OCI-LY1 (cell line): Measurements from ENCODE around the gene SLX4.

ENCODE experiments used
- H2AFZ ChIP-seq: fragments of 200-600 bp; sonication (generic), shearing (Covaris generic); 2 replicates; pipeline ENCODE4 v1.6.0; 2014; ENCODE audit warnings: antibody characterized with exemption, mild to moderate bottlenecking, low read length
- H3F3A ChIP-seq: fragments of 200-600 bp; sonication (generic), shearing (Covaris generic); 2 replicates; pipeline ENCODE4 v1.6.0; 2014; ENCODE audit warnings: mild to moderate bottlenecking, antibody characterized with exemption, low read length, moderate library complexity; ENCODE audit not compliant: insufficient read depth
- H3K27ac ChIP-seq: fragments of 200-600 bp; sonication (generic); 2 replicates; pipeline ENCODE4 v1.5.1; 2014; ENCODE audit warnings: low read length, mixed run types, mild to moderate bottlenecking, low read depth; ENCODE audit not compliant: poor library complexity, severe bottlenecking
- H3K27me3 ChIP-seq: fragments of 200-600 bp; sonication (generic); 2 replicates; pipeline ENCODE4 v1.6.0; 2014; ENCODE audit warnings: antibody characterized with exemption, mild to moderate bottlenecking, low read length, moderate library complexity; ENCODE audit not compliant: insufficient read depth
- H3K36me3 ChIP-seq: fragments of 200-600 bp; sonication (generic); 2 replicates; pipeline ENCODE4 v1.6.1; 2014; ENCODE audit warnings: mild to moderate bottlenecking, antibody characterized with exemption, low read length, moderate library complexity, mixed read lengths; ENCODE audit not compliant: insufficient read depth
- H3K4me1 ChIP-seq: fragments of 200-600 bp; sonication (generic); 2 replicates; pipeline ENCODE4 v1.5.1; 2014; ENCODE audit warnings: mild to moderate bottlenecking, low read length, moderate library complexity; ENCODE audit not compliant: insufficient read depth, severe bottlenecking
- H3K4me2 ChIP-seq: fragments of 200-600 bp; sonication (generic), shearing (Covaris generic); 2 replicates; pipeline ENCODE4 v1.6.1; 2014; ENCODE audit warnings: low read length
- H3K4me3 ChIP-seq: fragments of 200-600 bp; sonication (generic); 2 replicates; pipeline ENCODE4 v1.5.1; 2014; ENCODE audit warnings: low read length, low read depth, mild to moderate bottlenecking, mixed read lengths; ENCODE audit not compliant: poor library complexity, severe bottlenecking
- H3K79me2 ChIP-seq: fragments of 200-600 bp; shearing (Covaris generic); 2 replicates; pipeline ENCODE4 v1.6.1; 2016; ENCODE audit warnings: mixed run types, low read length, mixed read lengths; ENCODE audit not compliant: insufficient read depth
- H3K9ac ChIP-seq: fragments of 200-600 bp; sonication (generic), shearing (Covaris generic); 2 replicates; pipeline ENCODE4 v1.6.1; 2014; ENCODE audit warnings: mild to moderate bottlenecking, low read length, mixed read lengths
- H3K9me2 ChIP-seq: fragments of 200-600 bp; sonication (generic), shearing (Covaris generic); 2 replicates; pipeline ENCODE4 v1.6.1; 2014; ENCODE audit warnings: low read depth, mild to moderate bottlenecking, low read length, mixed read lengths
- H3K9me3 ChIP-seq: fragments of 200-600 bp; shearing (Covaris generic); 2 replicates; pipeline ENCODE4 v1.6.1; 2014; ENCODE audit warnings: low read length, mixed read lengths
- H4K20me1 ChIP-seq: fragments of 200-600 bp; sonication (generic), shearing (Covaris generic); 2 replicates; pipeline ENCODE4 v1.6.0; 2016; ENCODE audit warnings: mild to moderate bottlenecking, low read length; ENCODE audit not compliant: insufficient read depth
- CTCF ChIP-seq: fragments of 200-600 bp; sonication (generic), shearing (Covaris generic); IDR thresholded peaks from 2 replicates; pipeline ENCODE4 v1.5.1; 2017; ENCODE audit warnings: mild to moderate bottlenecking, antibody characterized with exemption, low read length, moderate library complexity, mixed read lengths
- EZH2 ChIP-seq: fragments of 200-600 bp; sonication (generic), shearing (Covaris generic); IDR thresholded peaks from 2 replicates; pipeline ENCODE4 v1.8.0; 2017; ENCODE audit warnings: borderline replicate concordance, mixed run types, mild to moderate bottlenecking, antibody characterized with exemption, low read length, moderate library complexity, mixed read lengths

The SLX4 gene

GRCh38 chr16:3597226-3597625, 14.2 kb downstream of the SLX4 start:
- TF ChIP-seq CTCF, result no peak
- TF ChIP-seq EZH2, result no peak
- Histone ChIP-seq H3K4me3 (no peak overlapping the region), H3K79me2 (no peaks in the 10 kb centered on the region), H4K20me1 (no peaks in the 10 kb centered on the region), H3K4me1 (no peaks in the 10 kb centered on the region), H3K4me2 (no peak overlapping the region), H2AFZ (no peak overlapping the region), H3K9ac (no peak overlapping the region), H3K27ac (no peak overlapping the region), H3K27me3 (no peaks in the 10 kb centered on the region), H3K9me3 (0 out of 2 replicates have a peak, but pooled peaks cover 3% of the 10 kb centered on the region), H3K36me3 (peaks cover 37% of the 10 kb centered on the region), H3K9me2 (no peaks in the 10 kb centered on the region), H3F3A (no peaks in the 10 kb centered on the region)

- Histone ChIP-seq H4K20me1 (no peaks in the 10 kb centered on the region), H3K36me3 (peaks cover 37% of the 10 kb centered on the region), H3K27ac (no peak overlapping the region), H3K4me3 (no peak overlapping the region), H3K27me3 (no peaks in the 10 kb centered on the region), H3K4me2 (no peak overlapping the region), H2AFZ (no peak overlapping the region), H3K9me3 (0 out of 2 replicates have a peak, but pooled peaks cover 3% of the 10 kb centered on the region), H3K79me2 (no peaks in the 10 kb centered on the region), H3K4me1 (no peaks in the 10 kb centered on the region), H3K9me2 (no peaks in the 10 kb centered on the region), H3K9ac (no peak overlapping the region), H3F3A (no peaks in the 10 kb centered on the region)
- no peak for TF ChIP-seq EZH2
- TF ChIP-seq CTCF, result no peak
These were observed 15.1 kb downstream of the SLX4 start for GRCh38 chr16:3596101-3596861.

- H2AFZ ChIP-seq, result no peak overlapping the region
- no peak overlapping the region for H3K27ac ChIP-seq
- H3F3A ChIP-seq, result no peaks in the 10 kb centered on the region
- peaks cover 31% of the 10 kb centered on the region for H3K36me3 ChIP-seq
- no peak overlapping the region for H3K4me3 ChIP-seq
- H3K27me3 ChIP-seq, result no peaks in the 10 kb centered on the region
- no peaks in the 10 kb centered on the region for H4K20me1 ChIP-seq
- TF ChIP-seq EZH2, result no peak
- no peak for TF ChIP-seq CTCF
- 0 out of 2 replicates have a peak, but pooled peaks cover 3% of the 10 kb centered on the region for H3K9me3 ChIP-seq
- H3K9ac ChIP-seq, result no peak overlapping the region
- H3K79me2 ChIP-seq, result no peaks in the 10 kb centered on the region
- H3K9me2 ChIP-seq, result no peaks in the 10 kb centered on the region
- no peak overlapping the region for H3K4me2 ChIP-seq
- H3K4me1 ChIP-seq, result no peaks in the 10 kb centered on the region
These were observed 15.8 kb downstream of the SLX4 start for GRCh38 chr16:3595521-3596021.
